Astrocyte (in vitro differentiated cells and primary cell): ENCODE measurements around the gene RNF144A. TPM values are rescaled to one million over a fixed set of nuclear protein-coding genes. Genes with fewer than 3 reads are reported as not detected.

Source experiments
- DNase-seq: peaks from one replicate; pipeline ENCODE4 v3.0.0-alpha.2; 2010; ENCODE audit warnings: low read depth
- FAIRE-seq: peaks from 2 replicates; lab custom pipeline; 2011; peaks lifted over from hg19 to GRCh38; lab: Jason Lieb, UNC
- H2AFZ ChIP-seq: 2 replicates; pipeline ENCODE4 v1.6.0; 2012; ENCODE audit warnings: low read depth, low read length, inconsistent platforms
- H3K27ac ChIP-seq: 2 replicates; pipeline ENCODE4 v1.5.1; 2011; ENCODE audit warnings: low read depth, low read length, inconsistent platforms
- H3K27me3 ChIP-seq: 2 replicates; pipeline ENCODE4 v1.6.0; 2011; ENCODE audit warnings: low read length, inconsistent platforms; ENCODE audit not compliant: insufficient read depth
- H3K36me3 ChIP-seq: 2 replicates; pipeline ENCODE4 v1.5.1; 2011; ENCODE audit warnings: low read length, inconsistent platforms; ENCODE audit not compliant: insufficient read depth
- H3K4me1 ChIP-seq: 2 replicates; pipeline ENCODE4 v1.5.1; 2011; ENCODE audit warnings: low read length, inconsistent platforms; ENCODE audit not compliant: insufficient read depth
- H3K4me2 ChIP-seq: 2 replicates; pipeline ENCODE4 v1.6.0; 2012; ENCODE audit warnings: low read length, inconsistent platforms
- H3K4me3 ChIP-seq: 2 replicates; pipeline ENCODE4 v1.5.1; 2011; ENCODE audit warnings: low read depth, mild to moderate bottlenecking, low read length, inconsistent platforms; ENCODE audit not compliant: insufficient read depth
- H3K79me2 ChIP-seq: 2 replicates; pipeline ENCODE4 v1.6.0; 2012; ENCODE audit warnings: mild to moderate bottlenecking, low read length, inconsistent platforms; ENCODE audit not compliant: insufficient read depth
- H3K9ac ChIP-seq: 2 replicates; pipeline ENCODE4 v1.6.0; 2012; ENCODE audit warnings: mild to moderate bottlenecking, low read length, inconsistent platforms
- H3K9me3 ChIP-seq: 2 replicates; pipeline ENCODE4 v1.5.1; 2012; ENCODE audit warnings: low read depth, mild to moderate bottlenecking, low read length, inconsistent platforms; ENCODE audit not compliant: insufficient read depth
- H4K20me1 ChIP-seq: 2 replicates; pipeline ENCODE4 v1.6.0; 2012; ENCODE audit warnings: low read length, inconsistent platforms; ENCODE audit not compliant: insufficient read depth
- H3K27ac Mint-ChIP-seq: one replicate; pipeline ENCODE4 v1.8.0; 2021; ENCODE audit warnings: mild to moderate bottlenecking, mixed read lengths; ENCODE audit not compliant: unreplicated experiment
- H3K27me3 Mint-ChIP-seq: one replicate; pipeline ENCODE4 v1.8.0; 2021; ENCODE audit warnings: low read depth, mixed read lengths; ENCODE audit not compliant: unreplicated experiment
- H3K36me3 Mint-ChIP-seq: one replicate; pipeline ENCODE4 v1.8.0; 2021; ENCODE audit warnings: low read depth, mixed read lengths; ENCODE audit not compliant: unreplicated experiment
- H3K4me1 Mint-ChIP-seq: one replicate; pipeline ENCODE4 v1.8.0; 2021; ENCODE audit warnings: low read depth, mixed read lengths; ENCODE audit not compliant: unreplicated experiment
- H3K4me3 Mint-ChIP-seq: one replicate; pipeline ENCODE4 v1.8.0; 2021; ENCODE audit warnings: mild to moderate bottlenecking, moderate library complexity, mixed read lengths; ENCODE audit not compliant: unreplicated experiment
- H3K9me3 Mint-ChIP-seq: one replicate; pipeline ENCODE4 v1.8.0; 2021; ENCODE audit warnings: mild to moderate bottlenecking, mixed read lengths; ENCODE audit not compliant: unreplicated experiment
- CTCF ChIP-seq: IDR thresholded peaks from 2 replicates; pipeline ENCODE4 v1.5.1; 2011; ENCODE audit warnings: low read depth, mild to moderate bottlenecking, inconsistent platforms, low read length, moderate library complexity; ENCODE audit not compliant: insufficient read depth
- EZH2 ChIP-seq: IDR thresholded peaks from 2 replicates; pipeline ENCODE4 v1.6.1; 2012; ENCODE audit warnings: mild to moderate bottlenecking, low read length, inconsistent platforms; ENCODE audit not compliant: insufficient read depth
- total RNA-seq: library from RNA; stranded (reverse); gene quantifications from 2 replicates; pipeline ENCODE4 v1.2.1, GENCODE V29; 2021

The RNF144A gene
- total RNA-seq, 1 donor from 2014 or later = 4.9 TPM

- no peak overlapping the region for H3K4me2 ChIP-seq
- peaks cover 4% of the 10 kb centered on the region for H3K27me3 Mint-ChIP-seq
- no peaks in the 10 kb centered on the region for H3K9me3 ChIP-seq
- H2AFZ ChIP-seq = no peak overlapping the region
- DNase-seq = no peak
- FAIRE-seq = no peak
- H3K4me3 Mint-ChIP-seq = no peak overlapping the region
- H3K27ac ChIP-seq = no peak overlapping the region
- H3K27ac Mint-ChIP-seq = no peak overlapping the region
- no peak overlapping the region for H3K9ac ChIP-seq
- H3K36me3 Mint-ChIP-seq = peaks cover 1% of the 10 kb centered on the region
- peaks cover 2% of the 10 kb centered on the region for H3K9me3 Mint-ChIP-seq
- H4K20me1 ChIP-seq = peaks cover 43% of the 10 kb centered on the region
- peaks cover 8% of the 10 kb centered on the region for H3K79me2 ChIP-seq
- H3K4me3 ChIP-seq = no peak overlapping the region
- H3K4me1 ChIP-seq = peaks cover 5% of the 10 kb centered on the region
- peaks cover 5% of the 10 kb centered on the region for H3K4me1 Mint-ChIP-seq
- TF ChIP-seq EZH2 (no peak), CTCF (no peak)
- H3K36me3 ChIP-seq = no peaks in the 10 kb centered on the region
- H3K27me3 ChIP-seq = no peaks in the 10 kb centered on the region
Observed at GRCh38 chr2:6927753-6928152, 10.5 kb downstream of the RNF144A start.

- Mint-ChIP-seq H3K9me3 (peaks cover 2% of the 10 kb centered on the region), H3K36me3 (peaks cover 1% of the 10 kb centered on the region), H3K27ac (no peak overlapping the region), H3K4me3 (peak overlapping the region; percentile 24), H3K4me1 (peaks cover 5% of the 10 kb centered on the region), H3K27me3 (peaks cover 4% of the 10 kb centered on the region)
- FAIRE-seq (no peak), DNase-seq (no peak)
- TF ChIP-seq EZH2 = no peak
- no peak for TF ChIP-seq CTCF
- peaks cover 45% of the 10 kb centered on the region for H4K20me1 ChIP-seq
- no peak overlapping the region for H3K4me3 ChIP-seq
- no peak overlapping the region for H3K9ac ChIP-seq
- H3K36me3 ChIP-seq = no peaks in the 10 kb centered on the region
- H2AFZ ChIP-seq = no peak overlapping the region
- H3K27me3 ChIP-seq = no peaks in the 10 kb centered on the region
- H3K27ac ChIP-seq = no peak overlapping the region
- no peaks in the 10 kb centered on the region for H3K9me3 ChIP-seq
- H3K4me2 ChIP-seq = no peak overlapping the region
- peaks cover 5% of the 10 kb centered on the region for H3K4me1 ChIP-seq
- H3K79me2 ChIP-seq = peaks cover 8% of the 10 kb centered on the region
Observed at GRCh38 chr2:6928452-6928851, 11.2 kb downstream of the RNF144A start.

GRCh38 chr2:6929196-6929819, 12.1 kb downstream of the RNF144A start:
- Histone ChIP-seq H4K20me1 (peaks cover 48% of the 10 kb centered on the region), H3K9me3 (no peaks in the 10 kb centered on the region), H3K36me3 (no peaks in the 10 kb centered on the region), H3K4me2 (no peak overlapping the region), H3K9ac (no peak overlapping the region), H2AFZ (no peak overlapping the region), H3K4me3 (no peak overlapping the region), H3K27me3 (no peaks in the 10 kb centered on the region), H3K79me2 (peaks cover 8% of the 10 kb centered on the region), H3K4me1 (peaks cover 5% of the 10 kb centered on the region), H3K27ac (no peak overlapping the region)
- no peak overlapping the region for H3K27ac Mint-ChIP-seq
- H3K4me3 Mint-ChIP-seq = no peak overlapping the region
- peaks cover 2% of the 10 kb centered on the region for H3K9me3 Mint-ChIP-seq
- peaks cover 5% of the 10 kb centered on the region for H3K4me1 Mint-ChIP-seq
- TF ChIP-seq EZH2 = no peak
- DNase-seq (no peak), FAIRE-seq (no peak)
- peaks cover 1% of the 10 kb centered on the region for H3K36me3 Mint-ChIP-seq
- peaks cover under 1% of the 10 kb centered on the region for H3K27me3 Mint-ChIP-seq
